Measurements from ENCODE around the gene SHB. TPM values are rescaled to one million over a fixed set of nuclear protein-coding genes. Genes with fewer than 3 reads are reported as not detected.

Gene SHB
- total RNA-seq, 4 donors from 2014 or later: 27.6 to 42.6 (median 34.5) TPM

DNA sequence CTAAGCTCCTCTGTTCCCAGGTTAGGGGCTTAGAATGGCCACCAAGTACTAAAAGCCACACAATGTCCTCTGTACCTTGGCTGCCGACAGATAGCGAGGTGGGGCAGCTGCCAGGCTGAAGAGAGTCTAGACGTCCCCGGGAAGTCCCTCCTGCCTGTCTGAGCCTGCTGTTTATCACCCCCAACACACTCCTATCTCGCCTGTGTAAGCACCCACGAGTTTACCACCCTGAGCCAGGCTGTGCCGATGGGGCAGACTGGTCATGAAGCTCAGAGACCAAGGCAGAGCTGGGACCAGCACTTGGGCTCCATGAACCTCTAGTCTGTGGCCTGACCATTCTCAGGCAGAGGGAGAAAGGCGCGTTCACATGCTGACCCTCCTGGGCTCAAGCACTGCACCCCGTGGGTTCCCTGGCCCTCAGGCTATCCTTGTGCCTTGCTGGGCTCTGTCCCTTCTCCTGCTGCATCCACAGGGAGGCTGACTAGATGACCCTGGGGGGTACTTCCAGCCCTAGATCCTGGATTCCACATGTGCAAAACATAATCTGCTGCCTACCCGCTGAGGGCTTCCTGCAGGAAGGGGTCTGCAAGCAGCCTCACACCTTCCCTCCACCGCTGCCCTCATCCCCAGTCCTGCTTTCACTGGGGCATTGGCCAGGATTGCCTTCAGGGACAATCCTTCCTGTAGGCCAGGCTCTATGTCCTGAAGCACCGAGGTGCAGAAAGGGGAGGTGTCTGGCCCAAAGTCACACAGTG, 146.5 kb downstream of the SHB start:
- peak in 1 of 2 donors; percentile 81 for DNase-seq (ENCODE audit: low spot score in 2 of 2)
- WGBS, 2 donors: 60 to 65% methylated on average over 13 of the region's 13 CpGs
- intact Hi-C loops (cut with DNase I; ENCODE audit: low total_unique reads): no loop called here
- H3K4me3 ChIP-seq (ENCODE audit: low read depth, poor library complexity, severe bottlenecking): no peak overlapping the region
- TF ChIP-seq CTCF (IDR thresholded peaks at IDR 0.05): no peak

DNA sequence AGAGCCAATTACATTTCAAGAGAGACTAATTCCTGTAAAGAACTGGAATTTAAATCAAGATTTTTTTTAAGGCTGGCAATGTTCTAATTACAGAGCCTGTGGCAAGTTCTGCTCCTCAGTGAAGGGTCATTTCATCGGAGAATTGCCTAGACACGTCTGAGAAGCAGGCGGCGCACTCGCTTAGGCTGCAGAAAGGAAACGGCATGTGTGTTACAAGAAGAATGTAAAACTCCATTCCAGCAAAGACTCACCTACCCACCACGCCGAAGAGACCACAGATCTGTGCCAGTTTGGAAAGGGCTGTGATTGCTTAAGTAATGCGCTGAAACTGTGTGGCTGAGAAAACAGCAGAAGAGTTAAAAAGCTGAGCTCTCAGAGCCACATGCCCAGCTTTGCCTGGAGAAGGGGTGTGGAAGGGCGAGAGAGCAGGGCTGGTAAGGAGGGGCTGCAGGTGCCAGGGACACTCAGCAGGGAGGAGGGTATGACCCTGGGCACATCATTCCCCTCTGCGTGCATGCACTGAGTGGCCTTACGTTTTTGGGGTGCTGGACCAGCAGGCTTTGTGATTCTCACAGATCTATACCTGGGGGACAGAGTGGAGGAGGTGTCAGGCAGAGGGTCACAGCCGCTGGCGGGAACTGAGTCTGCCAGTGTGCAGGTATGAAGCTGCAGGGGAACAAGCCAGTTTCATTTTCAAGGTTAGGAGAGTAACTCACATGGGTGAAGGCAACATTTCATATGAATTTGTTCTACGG, 147.3 kb downstream of the SHB start:
- intact Hi-C loops (cut with DNase I; ENCODE audit: low total_unique reads): no loop called here
- H3K4me3 ChIP-seq (ENCODE audit: low read depth, poor library complexity, severe bottlenecking): no peak overlapping the region
- TF ChIP-seq POLR2A (IDR thresholded peaks at IDR 0.05) (no peak), CTCF (IDR thresholded peaks at IDR 0.05) (no peak)
- peak in 1 of 2 donors; percentile 72 for DNase-seq (ENCODE audit: low spot score in 2 of 2)
- 54 to 57% methylated on average over 15 of the region's 15 CpGs for WGBS, 2 donors

DNA sequence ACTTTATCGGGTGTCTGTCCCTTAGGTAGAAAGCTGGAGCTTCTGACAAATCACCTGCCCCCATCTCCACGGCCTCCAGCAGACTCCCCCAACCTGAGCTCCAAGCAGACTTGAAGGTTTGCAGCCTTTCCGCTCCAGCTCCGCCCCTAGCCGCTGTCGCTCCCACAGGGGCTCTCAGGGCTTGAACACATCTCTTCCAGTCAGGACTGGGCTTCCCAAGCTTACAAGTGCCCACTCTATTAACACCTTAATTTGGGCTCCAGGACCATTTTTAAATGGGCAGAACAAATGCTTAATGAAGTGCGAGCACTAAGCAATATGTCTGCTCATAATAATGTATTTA, 147.9 kb downstream of the SHB start:
- intact Hi-C loops (cut with DNase I; ENCODE audit: low total_unique reads): no loop called here
- H3K4me3 ChIP-seq (ENCODE audit: low read depth, poor library complexity, severe bottlenecking): no peak overlapping the region
- TF ChIP-seq CTCF (IDR thresholded peaks at IDR 0.05) (no peak), POLR2A (IDR thresholded peaks at IDR 0.05) (no peak)
- WGBS, 2 donors: 66 to 67% methylated on average over 7 of the region's 7 CpGs
- DNase-seq (ENCODE audit: low spot score in 2 of 2): no peak

DNA sequence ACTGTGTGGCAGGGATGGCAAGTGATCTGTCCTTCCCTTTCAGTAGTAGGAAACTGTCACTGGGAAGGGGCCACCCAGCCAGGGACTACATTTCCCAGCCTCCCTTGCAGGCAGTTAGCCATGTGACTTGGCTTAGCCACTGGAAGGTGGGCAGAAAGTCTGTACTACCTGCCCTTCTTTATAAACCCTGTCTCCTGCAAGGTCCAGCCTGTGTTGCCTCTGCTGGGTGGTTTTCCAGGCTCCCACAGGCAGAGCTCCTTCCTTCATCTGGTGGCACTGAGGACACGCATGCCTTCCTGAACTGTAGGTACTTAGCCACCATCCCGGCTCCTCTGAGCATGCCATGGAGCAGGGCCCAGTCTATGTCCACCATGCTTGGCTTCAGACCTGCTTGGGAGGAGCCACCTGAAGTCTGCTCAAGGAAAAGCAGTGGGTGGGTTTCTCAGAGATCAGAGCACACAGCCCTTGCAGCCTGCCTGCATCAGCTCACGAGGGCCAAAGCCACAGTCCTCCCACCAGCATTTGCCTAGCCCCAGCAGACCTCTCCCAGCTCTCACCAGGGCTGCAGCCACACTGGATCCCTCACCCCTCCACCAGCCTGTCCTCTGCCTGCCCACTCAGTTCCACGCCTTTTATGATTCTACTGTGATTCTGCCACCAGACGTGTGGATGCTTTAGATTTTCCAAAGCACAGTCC, 148.4 kb downstream of the SHB start:
- DNase-seq (ENCODE audit: low spot score in 2 of 2): peak in 1 of 2 donors; percentile 83
- WGBS, 2 donors: 87 to 97% methylated on average over 4 to 5 of the region's 5 CpGs
- TF ChIP-seq POLR2A (IDR thresholded peaks at IDR 0.05) (no peak), CTCF (IDR thresholded peaks at IDR 0.05) (no peak)

DNA sequence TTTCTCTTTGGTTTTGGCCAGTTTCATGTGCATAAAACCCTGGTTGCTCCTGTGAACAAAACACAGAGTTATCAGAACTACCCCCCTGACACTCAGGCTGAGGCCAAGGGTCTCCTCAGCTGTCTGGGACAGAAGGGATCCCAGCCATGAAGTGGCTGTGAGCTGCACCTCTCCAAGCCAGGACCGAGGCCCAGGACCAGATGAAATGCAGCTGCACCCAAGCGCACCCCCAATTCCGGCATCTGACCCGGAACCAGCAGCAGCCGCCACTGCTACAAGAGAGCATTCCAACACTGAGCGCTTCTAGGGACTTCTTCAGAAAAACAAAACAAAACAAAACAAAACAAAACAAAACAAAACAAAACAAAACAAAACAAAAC, 149.1 kb downstream of the SHB start:
- H3K4me3 ChIP-seq (ENCODE audit: low read depth, poor library complexity, severe bottlenecking): no peak overlapping the region
- DNase-seq (ENCODE audit: low spot score in 2 of 2): peak in 1 of 2 donors; percentile 80
- intact Hi-C loops (cut with DNase I; ENCODE audit: low total_unique reads): loop anchor here (10.0 kb wide), 3 partner anchors 145 to 445 kb away; partner anchors contain the start of gene SHB
- no peak for TF ChIP-seq POLR2A (IDR thresholded peaks at IDR 0.05)
- TF ChIP-seq CTCF (IDR thresholded peaks at IDR 0.05): no peak
- 89 to 96% methylated on average over 6 of the region's 6 CpGs for WGBS, 2 donors

More for the DNA sequence above, 148.4 kb downstream of the SHB start:
- H3K4me3 ChIP-seq (ENCODE audit: low read depth, poor library complexity, severe bottlenecking): no peak overlapping the region
- intact Hi-C loops (cut with DNase I; ENCODE audit: low total_unique reads): no loop called here

Measured in lower leg skin (tissue), 4 donors.